ENCODE results near the gene CNNM2. TPM values are rescaled to one million over a fixed set of nuclear protein-coding genes. Genes with fewer than 3 reads are reported as not detected.

CNNM2 gene
- total RNA-seq, 1 experiment from 2014 or later, result 23.1 TPM

DNA sequence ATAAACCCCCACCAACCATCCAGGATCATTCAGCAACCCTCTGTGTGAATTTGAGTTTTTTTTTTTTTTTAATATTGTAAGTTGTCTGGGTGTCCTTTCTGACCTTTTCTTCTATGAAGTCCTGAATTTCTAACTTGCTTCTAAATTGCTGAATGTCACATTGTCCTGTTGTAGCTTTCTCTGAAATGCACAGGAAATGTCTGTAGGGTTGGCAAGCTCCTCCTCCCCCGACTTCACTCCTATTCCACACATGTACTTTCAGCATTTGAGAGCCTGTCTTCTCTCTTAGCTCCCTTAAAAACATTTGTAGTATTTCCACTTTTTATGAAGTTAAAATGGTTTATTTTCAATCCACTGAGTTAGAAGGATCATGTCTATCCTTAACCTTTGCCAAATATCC, 3.3 kb upstream of the CNNM2 start:
- DNase-seq (ENCODE audit: low read depth, low spot score) (no peak), ATAC-seq (no peak)
- Histone ChIP-seq H3K79me2 (ENCODE audit: insufficient read depth, low read length) (peaks cover 2% of the 10 kb centered on the region; the same call in 1 of the 2 replicates), H3K4me2 (ENCODE audit: low read length) (no peak overlapping the region), H3K9me2 (ENCODE audit: insufficient read depth) (no peaks in the 10 kb centered on the region), H3K27me3 (ENCODE audit: insufficient read depth, low read length) (no peaks in the 10 kb centered on the region), H4K20me1 (ENCODE audit: insufficient read depth) (no peaks in the 10 kb centered on the region), H3K4me3 (replicated peaks in 1 of 2; ENCODE audit: low read depth in 1 of 2, low read length in 2 of 2) (no peak overlapping the region), H3K4me1 (ENCODE audit: control insufficient read depth in 1 of 2, insufficient read depth in 2 of 2, low read length in 2 of 2) (peaks cover 12 to 24% of the 10 kb centered on the region in 2 experiments), H3K36me3 (ENCODE audit: control insufficient read depth in 1 of 2, insufficient read depth in 2 of 2, low read length in 2 of 2) (no peaks in the 10 kb centered on the region), H2AFZ (ENCODE audit: low read depth, low read length, poor library complexity, severe bottlenecking) (no peak overlapping the region), H3K27ac (ENCODE audit: low read depth, low read length) (no peak overlapping the region), H3K9me3 (ENCODE audit: control insufficient read depth in 1 of 2, insufficient read depth in 1 of 2, low read depth in 1 of 2, low read length in 2 of 2) (no peaks in the 10 kb centered on the region), H3K9ac (ENCODE audit: low read length) (no peak overlapping the region)
- ChIA-PET CTCF (interaction anchor here (1.0 to 3.1 kb wide), 2 partner anchors 12 to 329 kb away, joined by 4 to 15 read pairs; no protein-coding TSS in a partner anchor), RAD21 (ENCODE audit: low non-redundant PET in 1 of 2, low total read pairs in 2 of 2, uncharacterized antibody in 2 of 2, unreplicated experiment in 2 of 2) (interaction anchor here (0.6 to 0.7 kb wide), 2 partner anchors 43 to 118 kb away, joined by 4 to 5 read pairs; no protein-coding TSS in a partner anchor), POLR2A (no interaction called here)
- BruUV-seq (replicated peaks), result no TSS peak
- no peak for TF ChIP-seq RAD21 (IDR thresholded peaks at IDR 0.05; ENCODE audit: low read depth)
- intact Hi-C loops (cut with micrococcal nuclease), result loop anchor here (5.0 kb wide), 1 partner anchor 187 kb away; no protein-coding TSS in a partner anchor

DNA sequence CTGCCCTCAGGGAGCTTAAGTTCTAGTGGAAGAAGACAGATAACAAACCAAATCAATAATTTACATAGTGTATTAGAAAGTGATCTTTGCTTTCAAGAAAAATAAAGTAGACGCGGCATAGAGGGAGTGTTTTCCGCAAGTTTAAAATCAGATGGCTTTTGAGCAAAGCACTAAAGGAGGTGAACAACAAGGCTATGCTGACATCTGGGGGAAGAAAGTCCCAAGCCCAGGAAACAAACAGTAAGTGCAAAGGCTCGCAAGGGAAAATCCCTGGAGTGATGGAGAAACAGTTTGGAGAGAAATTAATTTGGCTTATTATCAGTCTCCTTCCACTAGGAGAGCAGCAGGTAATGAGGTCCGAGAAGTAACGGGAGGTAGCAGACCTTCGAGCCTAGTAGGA, 1.9 kb upstream of the CNNM2 start:
- no peak for ATAC-seq
- ChIA-PET RAD21 (ENCODE audit: low non-redundant PET in 1 of 2, low total read pairs in 2 of 2, uncharacterized antibody in 2 of 2, unreplicated experiment in 2 of 2) (interaction anchor here (1.3 to 2.5 kb wide), 5 partner anchors 148 to 328 kb away, joined by 5 to 29 read pairs (median 16); no protein-coding TSS in a partner anchor), POLR2A (no interaction called here), CTCF (interaction anchor here (0.9 to 3.1 kb wide), 11 partner anchors 9 to 569 kb away, joined by 3 to 59 read pairs (median 18); no protein-coding TSS in a partner anchor)
- Histone ChIP-seq H3K27me3 (ENCODE audit: insufficient read depth, low read length) (no peaks in the 10 kb centered on the region), H3K9me2 (ENCODE audit: insufficient read depth) (no peaks in the 10 kb centered on the region), H3K4me1 (ENCODE audit: control insufficient read depth in 1 of 2, insufficient read depth in 2 of 2, low read length in 2 of 2) (peaks cover 12 to 24% of the 10 kb centered on the region in 2 experiments), H2AFZ (ENCODE audit: low read depth, low read length, poor library complexity, severe bottlenecking) (peak overlapping the region; percentile 100), H4K20me1 (ENCODE audit: insufficient read depth) (no peaks in the 10 kb centered on the region), H3K79me2 (ENCODE audit: insufficient read depth, low read length) (peaks cover 12% of the 10 kb centered on the region; the same call in 1 of the 2 replicates), H3K4me2 (ENCODE audit: low read length) (peak overlapping the region; percentile 88), H3K36me3 (ENCODE audit: control insufficient read depth in 1 of 2, insufficient read depth in 2 of 2, low read length in 2 of 2) (no peaks in the 10 kb centered on the region), H3K4me3 (replicated peaks in 1 of 2; ENCODE audit: low read depth in 1 of 2, low read length in 2 of 2) (peak overlapping the region in 1 of 2 experiments; percentile 85; a peak in 3 of 4 replicates), H3K27ac (ENCODE audit: low read depth, low read length) (no peak overlapping the region), H3K9me3 (ENCODE audit: control insufficient read depth in 1 of 2, insufficient read depth in 1 of 2, low read depth in 1 of 2, low read length in 2 of 2) (no peaks in the 10 kb centered on the region), H3K9ac (ENCODE audit: low read length) (no peak overlapping the region)
- intact Hi-C loops (cut with micrococcal nuclease), result loop anchor here (2.0 to 5.0 kb wide), 3 partner anchors 189 to 569 kb away; no protein-coding TSS in a partner anchor
- no TSS peak for BruUV-seq (replicated peaks)
- DNase-seq (ENCODE audit: low read depth, low spot score), result no peak
- no peak for TF ChIP-seq SP1 (IDR thresholded peaks at IDR 0.05; ENCODE audit: low read depth)
- TF ChIP-seq, protein P1, sequence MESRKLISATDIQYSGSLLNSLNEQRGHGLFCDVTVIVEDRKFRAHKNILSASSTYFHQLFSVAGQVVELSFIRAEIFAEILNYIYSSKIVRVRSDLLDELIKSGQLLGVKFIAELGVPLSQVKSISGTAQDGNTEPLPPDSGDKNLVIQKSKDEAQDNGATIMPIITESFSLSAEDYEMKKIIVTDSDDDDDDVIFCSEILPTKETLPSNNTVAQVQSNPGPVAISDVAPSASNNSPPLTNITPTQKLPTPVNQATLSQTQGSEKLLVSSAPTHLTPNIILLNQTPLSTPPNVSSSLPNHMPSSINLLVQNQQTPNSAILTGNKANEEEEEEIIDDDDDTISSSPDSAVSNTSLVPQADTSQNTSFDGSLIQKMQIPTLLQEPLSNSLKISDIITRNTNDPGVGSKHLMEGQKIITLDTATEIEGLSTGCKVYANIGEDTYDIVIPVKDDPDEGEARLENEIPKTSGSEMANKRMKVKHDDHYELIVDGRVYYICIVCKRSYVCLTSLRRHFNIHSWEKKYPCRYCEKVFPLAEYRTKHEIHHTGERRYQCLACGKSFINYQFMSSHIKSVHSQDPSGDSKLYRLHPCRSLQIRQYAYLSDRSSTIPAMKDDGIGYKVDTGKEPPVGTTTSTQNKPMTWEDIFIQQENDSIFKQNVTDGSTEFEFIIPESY (IDR thresholded peaks at IDR 0.05; ENCODE audit: extremely low read depth, insufficient replicate concordance, low read length), result no peak
